Effector CD8-positive, alpha-beta T cell (primary cell): ENCODE measurements around the gene KRTAP10-11.
"Not testable (repeated sequence)": the region's sequence is repeated elsewhere in the genome, so short reads cannot be mapped to it uniquely, and the experiment has no call there.

Experiments
- DNase-seq: peaks from one replicate; lab custom pipeline; 2025; lab: John Stamatoyannopoulos, UW

Gene KRTAP10-11

DNA sequence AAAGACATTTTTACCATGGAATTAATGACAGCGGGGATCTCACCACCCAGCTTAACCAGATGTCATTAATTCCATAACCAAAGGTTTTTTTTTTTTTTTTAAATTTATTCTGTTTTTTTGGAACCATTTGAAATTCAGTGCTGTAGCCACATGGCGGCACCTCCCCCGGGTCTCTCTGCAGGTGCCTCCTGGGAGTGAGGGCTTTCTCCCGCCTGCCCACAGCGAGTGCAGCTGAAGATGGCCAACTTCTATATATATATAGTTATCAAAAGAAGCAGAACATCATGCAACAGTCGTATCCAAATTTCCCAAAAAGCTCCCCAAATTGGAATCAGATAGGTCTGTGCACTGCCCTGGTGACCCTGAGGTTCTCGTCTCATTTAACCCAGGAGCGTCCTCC is 30.7 kb upstream of the KRTAP10-11 start:
- no peak for DNase-seq

DNA sequence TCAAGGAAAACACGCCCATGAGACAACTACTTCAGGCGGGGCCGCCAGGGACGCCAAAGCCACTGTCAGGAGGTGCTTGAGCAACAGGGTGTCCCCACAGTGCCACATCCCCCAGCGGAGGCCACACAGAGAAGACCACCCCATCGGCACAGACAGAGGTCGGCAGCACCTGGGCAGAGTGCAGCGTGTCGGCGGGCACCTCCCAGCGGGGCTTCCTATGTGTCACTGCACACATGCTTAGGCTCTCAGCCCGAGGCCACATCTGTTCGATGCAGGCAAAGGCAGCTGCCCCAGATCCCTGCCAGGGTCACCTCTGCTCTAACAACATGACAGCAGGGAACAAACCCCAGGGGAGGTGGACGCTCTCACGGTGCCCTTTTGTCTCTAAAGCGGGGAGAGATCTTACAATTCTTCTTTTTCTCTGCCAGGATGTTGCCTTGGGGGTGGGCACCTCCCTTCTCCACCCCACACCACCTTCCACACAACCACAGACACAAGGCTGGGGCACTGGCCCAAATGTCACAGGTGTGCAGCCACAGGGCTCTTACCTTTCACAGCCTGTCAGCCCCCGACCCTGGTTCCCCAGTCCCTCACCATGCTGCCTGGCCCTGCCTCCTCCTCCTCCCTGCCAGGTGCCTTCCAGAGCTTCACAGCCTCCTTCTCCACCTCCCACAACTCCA is 30.2 kb upstream of the KRTAP10-11 start:
- DNase-seq: no peak

DNA sequence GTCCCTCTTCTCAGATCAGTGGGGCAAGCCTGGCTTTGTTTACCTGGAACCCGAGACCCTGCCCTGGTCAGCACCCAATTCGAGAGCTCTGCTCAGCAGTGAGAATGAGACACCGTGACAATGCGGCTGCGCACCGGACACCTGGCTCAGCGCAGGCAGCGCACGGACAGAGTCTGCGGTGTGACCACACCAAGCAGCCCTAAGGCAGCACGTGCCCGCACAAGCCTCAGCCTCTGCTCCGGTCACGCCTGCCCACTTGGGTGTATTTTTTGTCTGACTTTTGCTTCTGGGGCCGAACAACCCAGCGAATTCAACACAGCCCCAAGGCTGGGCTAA is 29.7 kb upstream of the KRTAP10-11 start:
- DNase-seq: no peak

DNA sequence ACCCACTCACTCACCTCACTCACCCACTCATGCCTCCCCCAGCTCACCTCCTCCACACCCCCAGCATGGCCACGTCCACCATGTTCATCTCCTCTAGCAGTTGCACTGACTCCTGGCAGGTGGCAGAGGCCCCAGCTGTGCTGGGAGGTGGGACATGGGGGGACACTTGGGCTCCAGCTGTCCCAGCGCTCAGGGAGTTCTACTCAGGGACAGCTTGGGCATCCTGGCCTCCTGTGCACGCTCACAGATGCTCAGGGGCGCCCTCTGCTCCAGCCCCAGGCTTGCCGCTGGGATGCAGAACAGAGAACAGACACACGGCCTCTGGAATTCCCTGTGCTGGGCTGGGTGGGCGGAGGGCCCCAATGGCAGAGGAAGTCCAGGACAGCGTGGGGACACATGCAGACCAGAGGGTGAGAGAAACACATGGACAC is 29.1 kb upstream of the KRTAP10-11 start:
- DNase-seq: no peak

DNA sequence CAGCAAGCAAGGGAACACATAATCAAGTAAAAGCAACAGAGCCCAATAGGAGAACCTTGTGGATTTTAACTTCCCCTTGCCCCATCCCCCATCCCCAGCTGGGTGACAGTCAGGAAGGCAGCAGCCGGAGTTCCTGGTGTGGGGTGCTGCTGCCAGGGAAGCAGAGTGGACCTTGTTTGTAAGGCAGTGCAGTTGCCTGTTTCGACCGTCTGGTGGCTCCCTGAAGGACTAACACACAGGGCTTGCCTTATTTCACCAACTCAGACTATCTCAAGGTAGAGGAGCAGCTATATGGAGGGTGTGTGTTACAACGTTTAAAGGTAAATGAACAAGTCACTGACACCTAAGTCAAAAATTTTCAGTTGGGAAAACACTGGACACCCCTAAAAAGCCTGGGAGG is 27.7 kb upstream of the KRTAP10-11 start:
- no peak for DNase-seq

DNA sequence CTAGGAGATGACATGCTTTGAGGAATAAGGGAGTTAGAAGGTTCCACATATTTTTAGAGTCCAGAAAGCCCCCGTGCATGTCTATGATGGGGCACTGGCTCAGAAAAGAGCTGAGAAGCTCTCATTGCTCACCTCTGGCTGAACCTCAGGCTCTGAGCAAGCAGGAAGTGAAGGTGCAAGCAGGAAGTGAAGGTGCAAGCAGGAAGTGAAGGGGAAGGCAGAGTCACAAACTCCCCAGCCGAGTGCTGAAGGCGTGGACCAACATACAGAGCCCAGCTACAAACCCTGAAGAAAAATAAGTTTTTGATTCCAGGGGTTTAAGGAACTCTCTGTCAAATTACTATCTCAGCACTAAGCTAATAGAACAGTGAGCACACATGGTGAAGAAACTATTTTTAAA is 27.3 kb upstream of the KRTAP10-11 start:
- DNase-seq: peak; percentile 23

DNA sequence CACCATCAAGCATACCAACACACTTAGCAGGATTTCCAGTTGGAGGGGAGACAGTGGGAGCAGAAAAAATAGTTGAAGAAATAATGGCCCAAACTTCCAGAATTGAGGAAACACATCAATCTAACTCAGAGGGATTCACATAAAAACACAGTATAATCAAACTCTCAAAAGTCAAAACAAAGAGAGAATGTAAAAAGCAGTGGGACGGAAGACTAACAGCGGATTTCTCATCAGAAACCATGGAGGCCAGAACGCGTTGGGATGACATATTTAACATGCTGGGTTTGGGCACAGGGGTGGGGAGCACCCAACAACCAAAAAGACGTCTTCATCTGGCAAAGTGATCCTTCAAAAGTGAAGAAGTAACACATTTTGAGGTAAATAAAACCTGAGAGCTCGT is 26.3 kb upstream of the KRTAP10-11 start:
- DNase-seq: no peak

DNA sequence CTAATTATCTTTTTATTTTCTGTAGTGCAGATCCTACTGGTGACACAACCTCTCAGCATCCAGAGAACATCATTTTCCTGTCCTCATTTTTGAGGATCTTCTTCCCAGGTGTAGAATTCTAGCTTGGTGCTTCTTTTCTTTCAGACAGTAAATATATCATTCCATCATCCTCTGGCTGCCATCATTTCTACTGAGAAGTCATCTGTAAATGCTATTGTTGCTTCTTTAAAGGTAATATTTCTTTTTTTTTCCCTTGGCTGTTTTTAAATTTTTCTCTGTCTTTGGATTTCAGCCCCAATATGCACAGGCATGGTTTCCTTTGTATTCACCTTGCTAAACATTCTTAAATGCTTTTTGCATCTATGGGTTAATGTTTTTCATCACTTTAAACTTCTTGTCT is 22.6 kb upstream of the KRTAP10-11 start:
- no peak for DNase-seq

DNA sequence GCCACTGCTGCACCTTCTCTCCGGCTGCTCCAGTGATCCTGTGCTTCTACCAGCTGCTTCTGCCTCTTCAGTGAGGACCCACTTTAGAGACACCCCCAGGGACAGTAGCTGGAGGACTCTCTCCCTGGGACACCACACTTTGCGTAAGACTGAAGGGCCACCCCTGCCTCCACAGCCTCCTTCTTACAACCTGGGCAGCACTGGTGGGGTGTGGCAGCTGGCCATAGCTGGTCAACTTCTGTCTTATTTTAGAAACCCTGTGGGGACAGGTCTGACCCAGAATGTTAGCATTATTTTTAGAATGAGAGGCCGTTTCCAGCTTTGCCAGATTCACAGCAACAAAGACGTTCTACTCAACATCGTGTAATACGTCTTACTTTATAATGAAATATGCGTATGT is 20.5 kb upstream of the KRTAP10-11 start:
- no peak for DNase-seq

DNA sequence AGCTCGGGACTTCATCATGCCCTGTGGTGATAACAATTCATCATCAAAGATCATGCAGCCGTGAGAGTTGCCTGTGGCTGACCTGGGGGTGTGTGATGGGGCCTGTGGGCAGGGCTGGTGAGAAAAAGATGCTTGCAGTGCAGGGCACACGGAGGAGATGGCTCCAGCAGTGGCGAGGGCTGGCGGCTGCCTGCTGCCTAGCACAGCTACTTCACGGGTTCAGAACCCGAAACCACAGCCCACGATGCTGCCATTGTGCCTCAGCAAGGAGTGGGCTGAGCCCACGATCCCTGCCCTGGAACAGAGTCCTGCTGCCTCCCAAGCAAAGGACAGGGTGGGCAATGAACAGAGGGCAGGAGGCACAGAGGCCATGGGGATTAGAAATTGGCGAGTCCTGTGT is 20.0 kb upstream of the KRTAP10-11 start:
- no peak for DNase-seq

DNA sequence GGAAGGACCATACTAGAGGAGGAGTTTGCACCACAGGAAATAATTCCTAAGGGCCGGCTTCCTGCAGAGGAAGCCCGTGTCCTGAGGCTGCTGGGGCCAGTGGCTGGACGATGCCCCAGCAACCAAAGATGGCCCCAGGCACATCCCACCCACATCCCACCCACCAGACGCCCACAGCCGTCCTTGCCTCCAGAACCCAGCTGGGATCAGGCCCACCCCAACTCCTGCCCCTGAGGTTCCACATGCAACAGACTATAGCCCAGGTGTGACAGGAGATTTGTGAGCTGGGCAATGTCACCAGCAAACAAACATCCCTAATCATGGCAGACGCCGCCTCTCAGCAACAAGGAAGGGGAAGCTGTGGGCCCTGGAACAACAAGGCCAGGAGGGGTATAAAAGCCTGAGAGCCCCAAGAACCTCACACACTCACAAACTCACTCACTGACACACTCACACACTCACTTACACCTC is 19.5 kb upstream of the KRTAP10-11 start, which contains the start of gene KRTAP10-9:
Gene KRTAP10-9, plus strand, starts transcription at position 421 of the 471 bp plus-strand sequence. CDS start 79 bp downstream, outside the sequence.
- no peak for DNase-seq

DNA sequence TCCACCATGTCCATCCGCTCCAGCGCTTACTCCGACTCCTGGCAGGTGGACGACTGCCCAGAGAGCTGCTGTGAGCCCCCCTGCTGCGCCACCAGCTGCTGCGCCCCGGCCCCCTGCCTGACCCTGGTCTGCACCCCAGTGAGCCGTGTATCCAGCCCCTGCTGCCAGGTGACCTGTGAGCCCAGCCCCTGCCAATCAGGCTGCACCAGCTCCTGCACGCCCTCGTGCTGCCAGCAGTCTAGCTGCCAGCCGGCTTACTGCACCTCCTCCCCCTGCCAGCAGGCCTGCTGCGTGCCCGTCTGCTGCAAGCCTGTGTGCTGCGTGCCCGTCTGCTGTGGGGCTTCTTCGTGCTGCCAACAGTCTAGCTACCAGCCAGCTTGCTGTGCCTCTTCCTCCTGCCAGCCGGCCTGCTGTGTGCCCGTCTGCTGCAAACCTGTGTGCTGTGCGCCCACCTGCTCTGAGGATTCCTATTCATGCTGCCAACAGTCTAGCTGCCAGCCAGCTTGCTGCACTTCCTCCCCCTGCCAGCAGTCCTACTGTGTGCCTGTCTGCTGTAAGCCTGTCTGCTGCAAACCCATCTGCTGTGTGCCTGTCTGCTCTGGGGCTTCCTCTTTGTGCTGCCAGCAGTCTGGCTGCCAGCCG is 18.9 kb upstream of the KRTAP10-11 start:
- not testable (repeated sequence) for DNase-seq

DNA sequence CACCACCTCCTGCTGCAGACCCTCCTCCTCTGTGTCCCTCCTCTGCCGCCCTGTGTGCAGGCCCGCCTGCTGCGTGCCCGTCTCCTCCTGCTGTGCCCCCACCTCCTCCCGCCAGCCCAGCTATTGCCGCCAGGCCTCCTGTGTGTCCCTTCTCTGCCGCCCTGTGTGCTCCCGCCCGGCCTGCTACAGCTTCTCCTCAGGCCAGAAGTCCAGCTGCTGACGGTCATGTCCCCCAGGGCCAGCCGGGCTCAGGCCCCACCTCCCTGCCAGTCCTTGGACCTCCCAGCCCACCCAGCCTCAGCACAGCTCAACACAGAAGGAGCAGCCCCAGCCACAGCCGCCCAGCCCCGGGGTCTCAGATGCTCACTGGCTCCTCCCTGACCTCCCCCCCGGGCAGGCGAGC is 18.4 kb upstream of the KRTAP10-11 start:
- DNase-seq: not testable (repeated sequence)

DNA sequence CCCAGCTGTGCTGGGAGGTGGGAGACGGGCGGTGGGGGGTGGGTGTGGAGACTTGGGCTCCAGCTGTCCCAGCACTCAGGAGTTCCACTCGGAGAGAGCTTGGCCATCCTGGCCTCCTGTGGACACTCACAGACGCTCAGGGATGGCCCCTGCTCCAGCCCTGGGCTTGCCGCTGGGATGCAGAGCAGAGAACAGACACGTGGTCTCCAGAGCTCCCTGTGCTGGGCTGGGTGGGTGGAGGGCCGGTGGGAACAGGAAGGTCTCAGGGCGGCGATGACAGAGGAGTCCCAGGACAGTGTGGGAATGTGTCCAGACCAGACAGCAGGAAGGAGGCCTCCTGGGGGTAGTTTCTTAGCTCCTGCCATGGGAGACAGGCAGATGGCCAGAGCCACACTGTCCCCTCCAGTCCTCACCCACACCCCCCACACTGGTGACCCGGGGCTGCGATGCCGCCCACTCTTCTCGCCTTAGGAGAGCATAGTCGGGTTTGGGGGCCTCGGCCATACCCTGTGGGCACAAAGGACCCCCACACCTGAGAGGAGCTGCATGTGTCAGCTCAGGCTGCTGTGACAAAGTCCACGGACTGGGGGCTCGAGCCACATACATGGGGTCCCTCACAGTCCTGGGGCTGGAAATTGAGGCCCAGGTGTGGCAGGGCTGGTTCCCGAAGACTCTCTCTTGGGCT is 17.4 kb upstream of the KRTAP10-11 start:
- no peak for DNase-seq

DNA sequence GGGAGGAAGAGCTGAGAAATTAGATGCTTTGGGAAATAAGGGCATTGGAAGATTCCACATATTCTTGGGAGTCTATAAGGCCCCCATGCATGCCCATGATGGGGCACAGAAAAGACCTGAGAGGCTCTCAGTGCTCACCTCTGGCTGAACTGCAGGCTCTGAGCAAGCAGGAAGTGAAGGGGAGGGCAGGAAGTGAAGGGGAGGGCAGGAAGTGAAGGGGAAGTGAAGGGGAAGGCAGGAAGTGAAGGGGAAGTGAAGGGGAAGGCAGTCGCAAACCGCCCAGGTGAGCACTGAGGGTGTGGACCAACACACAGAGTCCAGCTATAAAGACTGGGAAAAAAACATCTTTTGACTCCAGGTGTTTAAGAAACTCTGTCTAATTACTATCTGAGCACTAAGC is 15.8 kb upstream of the KRTAP10-11 start:
- DNase-seq: no peak

DNA sequence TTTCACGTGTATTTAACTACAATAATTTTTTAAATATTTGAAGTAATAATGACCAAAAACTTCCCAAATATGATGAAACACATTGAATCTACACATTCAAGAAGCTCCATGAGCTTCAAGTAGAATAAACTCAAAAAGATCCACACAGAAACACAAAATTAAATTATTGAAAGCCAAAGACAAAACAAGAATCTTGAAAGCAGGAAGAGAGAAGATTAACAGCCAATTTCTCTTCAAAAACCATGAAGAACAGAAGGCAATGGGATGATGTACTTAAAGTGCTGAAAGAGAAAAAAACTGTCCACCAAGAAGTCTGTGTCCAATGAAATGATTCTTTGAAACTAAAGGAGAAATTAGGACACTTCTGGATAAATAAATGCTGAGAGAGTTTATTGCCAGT is 14.1 kb upstream of the KRTAP10-11 start:
- no peak for DNase-seq

DNA sequence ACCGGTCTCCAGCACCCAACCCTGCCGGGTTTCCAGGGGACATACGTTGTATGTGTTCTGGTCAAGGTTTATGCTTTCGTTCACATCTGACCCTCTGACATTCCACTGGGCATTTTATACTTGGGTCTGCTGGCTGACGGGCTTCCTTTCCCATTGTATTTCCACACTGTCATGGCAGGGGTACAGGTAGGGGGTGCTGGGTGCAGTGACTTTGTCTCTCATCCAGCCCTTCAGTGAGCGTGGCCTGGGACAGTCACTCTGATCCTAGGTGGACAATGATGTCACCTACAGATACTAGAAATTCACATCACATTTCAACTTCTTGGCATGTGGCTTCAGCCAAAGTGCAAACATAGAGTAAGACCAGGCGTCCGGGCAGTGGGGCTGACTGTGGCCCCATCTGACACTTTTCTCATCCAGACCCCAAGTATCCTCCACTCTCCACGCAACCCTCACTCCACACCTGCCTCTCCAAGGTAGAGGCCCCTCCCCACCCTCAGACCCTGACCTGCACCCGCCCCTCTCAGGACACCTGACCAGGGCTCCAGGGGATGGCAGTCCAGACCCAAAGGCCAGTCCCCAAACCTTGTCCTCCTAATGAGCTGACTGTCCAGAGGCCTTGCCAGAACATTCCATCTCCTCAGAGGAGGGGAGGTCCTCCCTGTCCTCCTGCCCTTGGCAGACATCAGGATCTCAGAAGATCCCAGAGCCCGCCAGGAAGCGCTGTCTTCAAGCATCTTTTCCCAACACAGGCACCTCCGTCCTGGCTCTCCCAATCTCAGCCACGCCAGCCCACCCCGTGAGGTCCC is 9.8 kb upstream of the KRTAP10-11 start:
- no peak for DNase-seq

DNA sequence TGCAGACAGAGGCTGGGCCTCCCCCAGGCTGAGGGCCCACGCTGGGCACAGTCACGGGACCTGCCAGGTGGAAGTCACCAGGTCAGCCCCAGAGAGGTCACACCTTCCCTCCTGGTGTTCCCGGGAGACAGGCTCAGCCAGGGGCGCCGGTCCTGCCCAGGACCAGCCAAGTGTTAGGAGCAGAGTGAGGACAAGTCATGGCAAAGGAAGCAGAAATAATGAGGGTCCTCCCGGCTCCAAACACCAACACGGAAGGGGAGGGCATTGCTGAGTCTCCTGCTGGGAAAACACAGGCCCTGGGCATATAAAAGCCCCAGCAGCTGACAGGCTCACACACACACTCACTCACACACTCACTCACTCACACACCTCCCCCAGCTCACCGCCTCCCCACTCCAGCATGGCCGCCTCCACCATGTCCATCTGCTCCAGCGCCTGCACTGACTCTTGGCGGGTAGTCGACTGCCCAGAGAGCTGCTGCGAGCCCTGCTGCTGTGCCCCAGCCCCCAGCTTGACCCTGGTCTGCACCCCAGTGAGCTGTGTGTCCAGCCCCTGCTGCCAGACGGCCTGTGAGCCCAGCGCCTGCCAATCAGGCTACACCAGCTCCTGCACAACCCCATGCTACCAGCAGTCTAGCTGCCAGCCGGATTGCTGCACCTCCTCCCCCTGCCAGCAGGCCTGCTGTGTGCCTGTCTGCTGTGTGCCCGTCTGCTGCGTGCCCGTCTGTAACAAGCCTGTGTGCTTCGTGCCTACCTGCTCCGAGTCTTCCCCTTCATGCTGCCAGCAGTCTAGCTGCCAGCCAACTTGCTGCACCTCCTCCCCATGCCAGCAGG is 9.0 kb upstream of the KRTAP10-11 start, which contains the start of gene KRTAP10-10:
Gene KRTAP10-10, plus strand, starts transcription at position 339 of the 833 bp plus-strand sequence. Its CDS starts 62 bp downstream, at position 401.
- DNase-seq: no peak

DNA sequence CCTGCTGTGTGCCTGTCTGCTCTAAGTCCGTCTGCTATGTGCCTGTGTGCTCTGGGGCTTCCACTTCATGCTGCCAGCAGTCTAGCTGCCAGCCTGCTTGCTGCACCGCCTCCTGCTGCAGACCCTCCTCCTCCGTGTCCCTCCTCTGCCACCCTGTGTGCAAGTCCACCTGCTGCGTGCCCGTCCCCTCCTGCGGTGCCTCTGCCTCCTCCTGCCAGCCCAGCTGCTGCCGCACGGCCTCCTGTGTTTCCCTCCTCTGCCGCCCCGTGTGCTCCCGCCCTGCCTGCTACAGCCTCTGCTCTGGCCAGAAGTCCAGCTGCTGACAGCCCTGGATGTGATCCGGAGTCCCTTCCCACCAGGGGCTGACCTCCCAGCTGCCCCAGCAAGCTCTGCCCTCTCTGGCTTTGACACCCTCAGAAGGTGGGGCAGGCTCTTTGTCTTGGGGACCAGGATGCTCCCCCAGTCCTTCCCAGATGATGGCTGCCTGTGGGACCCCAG is 8.3 kb upstream of the KRTAP10-11 start:
- not testable (repeated sequence) for DNase-seq

DNA sequence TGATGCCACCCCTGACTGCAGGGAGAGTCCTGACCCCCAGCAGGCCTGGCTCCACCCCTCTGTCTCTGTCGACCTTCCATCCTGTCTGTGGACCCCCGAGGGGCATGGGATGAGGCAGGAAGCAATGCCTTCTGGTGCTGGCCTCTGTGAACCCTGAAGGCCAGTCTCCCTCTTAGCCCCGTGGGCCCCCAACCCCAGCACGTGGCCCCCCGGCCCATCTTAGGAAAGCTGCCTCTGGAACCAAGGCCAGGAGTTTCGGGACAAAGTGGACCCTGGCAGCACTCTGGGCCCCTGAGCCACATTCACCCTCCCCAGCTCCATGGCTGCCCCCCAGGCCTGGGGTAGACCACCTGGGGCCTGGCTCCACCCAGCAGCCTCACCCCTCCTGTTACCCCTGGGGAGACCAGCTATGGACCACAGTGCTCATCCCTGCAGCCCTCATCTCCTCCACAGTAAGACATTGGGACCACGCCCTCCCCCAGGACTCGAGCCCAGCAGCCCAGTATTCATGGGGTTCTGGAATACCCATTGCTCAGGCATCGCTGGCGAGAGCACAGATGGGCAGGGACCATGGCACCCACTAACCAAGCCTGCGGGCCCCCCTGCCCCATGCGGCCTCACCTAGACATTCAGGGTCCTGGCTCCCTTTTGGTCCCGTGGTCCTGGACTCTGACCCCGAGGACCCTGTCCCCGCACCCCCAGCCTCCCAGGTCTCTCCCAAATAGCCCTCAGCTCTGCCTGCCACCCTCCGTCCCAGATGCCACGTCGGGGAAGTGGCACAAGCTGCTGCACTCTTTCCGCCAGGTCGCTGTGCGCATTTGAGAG is 7.5 kb upstream of the KRTAP10-11 start:
- not testable (repeated sequence) for DNase-seq
